IMR-90 (cell line): Measurements from ENCODE around the gene CDC26.

Source experiments
- CEBPB ChIP-seq: IDR thresholded peaks from 2 replicates; pipeline ENCODE4 v1.6.1; 2012; ENCODE audit warnings: low read depth, low read length, improper control_type of control experiment
- MAZ ChIP-seq: IDR thresholded peaks from 2 replicates; pipeline ENCODE4 v1.6.1; 2012; ENCODE audit warnings: low read depth, mild to moderate bottlenecking, low read length, improper control_type of control experiment, moderate library complexity, borderline replicate concordance
- POLR2A ChIP-seq: IDR thresholded peaks from 2 replicates; pipeline ENCODE4 v1.6.1; 2012; ENCODE audit warnings: mild to moderate bottlenecking, low read depth, low read length
- SMC3 ChIP-seq: fragments of 150-350 bp; IDR thresholded peaks from 2 replicates; pipeline ENCODE4 v1.6.1; 2016; ENCODE audit warnings: low read depth, mild to moderate bottlenecking, antibody characterized with exemption, low read length, moderate library complexity
- TF ChIP-seq, protein P1 (sequence below): conservative IDR thresholded peaks from 2 replicates; pipeline ENCODE4 v1.5.1; 2012; ENCODE audit warnings: mild to moderate bottlenecking, low read depth, low read length, improper control_type of control experiment

DNA sequence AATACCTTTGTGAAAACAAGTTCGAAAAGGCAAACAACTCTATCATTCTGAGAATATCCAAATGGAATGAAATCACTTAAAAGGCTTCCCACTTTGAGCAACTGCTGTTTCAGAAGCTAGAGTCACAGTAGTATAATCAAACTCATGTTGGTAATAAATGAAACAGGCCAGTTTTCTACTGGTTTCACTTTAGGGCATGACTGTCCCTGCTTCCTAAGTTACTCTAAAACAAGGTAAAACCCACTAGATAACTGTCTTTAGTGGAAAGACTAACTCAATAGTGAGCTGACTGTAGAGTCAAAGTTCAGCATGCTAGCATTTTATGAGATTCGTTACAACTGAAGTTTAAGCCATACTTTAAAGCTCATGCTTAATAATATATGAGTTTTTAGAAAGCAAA lies 6.0 kb downstream of the CDC26 start:
- TF ChIP-seq, protein P1, sequence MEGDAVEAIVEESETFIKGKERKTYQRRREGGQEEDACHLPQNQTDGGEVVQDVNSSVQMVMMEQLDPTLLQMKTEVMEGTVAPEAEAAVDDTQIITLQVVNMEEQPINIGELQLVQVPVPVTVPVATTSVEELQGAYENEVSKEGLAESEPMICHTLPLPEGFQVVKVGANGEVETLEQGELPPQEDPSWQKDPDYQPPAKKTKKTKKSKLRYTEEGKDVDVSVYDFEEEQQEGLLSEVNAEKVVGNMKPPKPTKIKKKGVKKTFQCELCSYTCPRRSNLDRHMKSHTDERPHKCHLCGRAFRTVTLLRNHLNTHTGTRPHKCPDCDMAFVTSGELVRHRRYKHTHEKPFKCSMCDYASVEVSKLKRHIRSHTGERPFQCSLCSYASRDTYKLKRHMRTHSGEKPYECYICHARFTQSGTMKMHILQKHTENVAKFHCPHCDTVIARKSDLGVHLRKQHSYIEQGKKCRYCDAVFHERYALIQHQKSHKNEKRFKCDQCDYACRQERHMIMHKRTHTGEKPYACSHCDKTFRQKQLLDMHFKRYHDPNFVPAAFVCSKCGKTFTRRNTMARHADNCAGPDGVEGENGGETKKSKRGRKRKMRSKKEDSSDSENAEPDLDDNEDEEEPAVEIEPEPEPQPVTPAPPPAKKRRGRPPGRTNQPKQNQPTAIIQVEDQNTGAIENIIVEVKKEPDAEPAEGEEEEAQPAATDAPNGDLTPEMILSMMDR = no peak
- TF ChIP-seq SMC3 (no peak), POLR2A (no peak), CEBPB (no peak), MAZ (no peak)
